ENCODE measurements around the gene NDUFAF8. TPM values are rescaled to one million over a fixed set of nuclear protein-coding genes. Genes with fewer than 3 reads are reported as not detected.

The NDUFAF8 gene
- 10 to 100 TPM; 16.9 to 38.4 (median 22.3) TPM for total RNA-seq

DNA sequence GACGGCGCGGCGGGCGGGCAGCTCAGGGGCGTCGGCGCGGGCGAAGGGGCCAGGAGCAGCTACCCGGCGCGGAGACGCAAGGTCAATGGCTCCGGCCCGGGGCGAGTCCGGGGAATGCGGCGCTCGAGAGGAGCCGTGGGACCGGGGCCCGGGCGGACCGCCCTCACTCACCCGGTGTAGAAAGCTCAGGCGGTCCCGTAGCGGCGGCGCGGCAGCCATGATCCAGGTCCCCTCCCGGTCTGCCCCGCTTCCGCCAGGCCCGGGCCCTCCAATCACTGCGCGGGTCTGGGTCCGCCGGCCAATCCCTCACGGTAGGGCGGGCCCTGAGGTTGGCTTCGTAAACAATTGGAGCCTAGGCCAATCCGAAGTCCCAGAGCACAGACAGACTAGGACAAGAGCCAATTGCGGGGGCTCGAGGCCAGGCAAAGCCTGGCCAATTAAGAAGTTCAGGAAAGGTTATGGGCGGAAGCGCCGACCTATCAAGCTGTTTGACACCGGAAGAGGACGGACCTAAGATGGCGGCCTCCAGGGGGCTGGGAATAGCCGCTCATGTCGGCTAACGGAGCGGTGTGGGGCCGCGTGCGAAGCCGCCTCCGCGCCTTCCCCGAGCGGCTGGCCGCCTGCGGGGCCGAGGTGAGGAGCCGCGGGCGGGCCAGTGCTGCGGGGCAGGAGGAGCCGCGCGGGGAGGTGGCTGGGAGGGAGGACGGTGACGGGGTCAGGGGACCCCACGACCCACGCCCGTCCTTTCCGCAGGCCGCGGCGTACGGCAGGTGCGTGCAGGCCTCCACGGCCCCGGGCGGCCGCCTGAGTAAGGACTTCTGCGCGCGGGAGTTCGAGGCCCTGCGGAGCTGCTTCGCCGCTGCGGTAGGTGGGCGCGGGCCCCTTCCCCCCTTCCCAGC is at the start of gene NDUFAF8, which contains the start of gene TEPSIN:
TSS of gene NDUFAF8 (plus strand) at position 504 of the 899 bp plus-strand sequence. CDS start at position 550, 46 bp downstream.
TSS of gene TEPSIN (minus strand) at position 241 of the 899 bp plus-strand sequence. CDS start at position 219, 22 bp downstream.
- peaks cover 0 to 46% of the 10 kb centered on the region in 2 donors for H3K36me3 ChIP-seq
- peak within 1 kb of the TSS; percentile 44 to 91 (median 85) for H3K27ac ChIP-seq
- peak within 1 kb of the TSS; percentile 74 to 92 for H3K4me3 ChIP-seq
- WGBS, 2 donors (ENCODE audit: low coverage in 1 of 2): 0% methylated on average over 1 to 17 of the region's 100 CpGs
- peaks cover 0 to 65% (median 27%) of the 10 kb centered on the region in 3 donors for H3K4me1 ChIP-seq
- H3K27me3 ChIP-seq: no peaks in the 10 kb centered on the region
- no peaks in the 10 kb centered on the region for H3K9me3 ChIP-seq
- TF ChIP-seq EP300 (IDR thresholded peaks at IDR 0.05) (no peak), POLR2AphosphoS5 (IDR thresholded peaks at IDR 0.05) (peak; percentile 79), POLR2A (IDR thresholded peaks at IDR 0.05) (peak; percentile 73)
- TF ChIP-seq, protein P1, sequence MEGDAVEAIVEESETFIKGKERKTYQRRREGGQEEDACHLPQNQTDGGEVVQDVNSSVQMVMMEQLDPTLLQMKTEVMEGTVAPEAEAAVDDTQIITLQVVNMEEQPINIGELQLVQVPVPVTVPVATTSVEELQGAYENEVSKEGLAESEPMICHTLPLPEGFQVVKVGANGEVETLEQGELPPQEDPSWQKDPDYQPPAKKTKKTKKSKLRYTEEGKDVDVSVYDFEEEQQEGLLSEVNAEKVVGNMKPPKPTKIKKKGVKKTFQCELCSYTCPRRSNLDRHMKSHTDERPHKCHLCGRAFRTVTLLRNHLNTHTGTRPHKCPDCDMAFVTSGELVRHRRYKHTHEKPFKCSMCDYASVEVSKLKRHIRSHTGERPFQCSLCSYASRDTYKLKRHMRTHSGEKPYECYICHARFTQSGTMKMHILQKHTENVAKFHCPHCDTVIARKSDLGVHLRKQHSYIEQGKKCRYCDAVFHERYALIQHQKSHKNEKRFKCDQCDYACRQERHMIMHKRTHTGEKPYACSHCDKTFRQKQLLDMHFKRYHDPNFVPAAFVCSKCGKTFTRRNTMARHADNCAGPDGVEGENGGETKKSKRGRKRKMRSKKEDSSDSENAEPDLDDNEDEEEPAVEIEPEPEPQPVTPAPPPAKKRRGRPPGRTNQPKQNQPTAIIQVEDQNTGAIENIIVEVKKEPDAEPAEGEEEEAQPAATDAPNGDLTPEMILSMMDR (IDR thresholded peaks at IDR 0.05): peak in 1 of 4 experiments; percentile 28
- peak; percentile 98 for ATAC-seq

- 40 to 84% methylated on average over 1 to 10 of the region's 27 CpGs for WGBS, 2 donors (ENCODE audit: low coverage in 1 of 2)
- H3K4me3 ChIP-seq: no peak overlapping the region
- H3K27ac ChIP-seq: no peak overlapping the region
- no peak for ATAC-seq
- no peak for TF ChIP-seq EP300 (IDR thresholded peaks at IDR 0.05)
- TF ChIP-seq, protein P1 (IDR thresholded peaks at IDR 0.05): peak in 1 of 4 experiments; percentile 32
- H3K9me3 ChIP-seq: no peaks in the 10 kb centered on the region
- H3K4me1 ChIP-seq: no peaks in the 10 kb centered on the region
- peaks cover 0 to 49% of the 10 kb centered on the region in 2 donors for H3K36me3 ChIP-seq
- no peaks in the 10 kb centered on the region for H3K27me3 ChIP-seq
These were observed 49.2 kb upstream of the NDUFAF8 start for GRCh38 chr17:81189670-81190530.

- H3K4me3 ChIP-seq: no peak overlapping the region
- H3K4me1 ChIP-seq: no peaks in the 10 kb centered on the region
- 98 to 100% methylated on average over 4 to 8 of the region's 28 CpGs for WGBS, 2 donors (ENCODE audit: low coverage in 1 of 2)
- no peak for ATAC-seq
- H3K36me3 ChIP-seq: peaks cover 0 to 56% of the 10 kb centered on the region in 2 donors
- H3K27ac ChIP-seq: no peak overlapping the region
- H3K27me3 ChIP-seq: no peaks in the 10 kb centered on the region
- no peaks in the 10 kb centered on the region for H3K9me3 ChIP-seq
- TF ChIP-seq EP300 (IDR thresholded peaks at IDR 0.05) (no peak), POLR2AphosphoS5 (IDR thresholded peaks at IDR 0.05) (no peak), POLR2A (IDR thresholded peaks at IDR 0.05) (no peak)
These were observed 48.5 kb upstream of the NDUFAF8 start for GRCh38 chr17:81190591-81190990.

DNA sequence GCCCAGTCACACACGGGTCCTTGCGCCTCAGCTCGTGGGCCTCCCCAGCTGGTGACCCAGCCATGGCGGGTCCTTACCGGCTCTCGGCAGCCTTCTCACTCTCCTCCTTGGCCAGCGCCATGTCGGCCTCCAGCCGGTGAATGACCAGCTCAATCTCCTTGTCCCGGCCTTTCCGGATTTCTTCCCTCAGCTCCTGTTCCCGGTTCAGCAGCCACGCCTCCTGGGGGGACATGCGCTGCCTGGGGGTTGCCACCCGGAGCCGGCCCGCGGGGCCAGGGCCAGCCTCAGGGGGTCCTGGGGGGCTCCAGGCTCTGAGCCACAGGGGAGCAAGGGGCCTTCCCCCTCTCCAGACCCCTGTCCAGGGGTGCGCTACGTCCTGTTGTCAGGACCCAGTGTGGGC is 48.0 kb upstream of the NDUFAF8 start:
- Histone ChIP-seq H3K36me3 (peaks cover 0 to 61% of the 10 kb centered on the region in 2 donors), H3K27ac (no peak overlapping the region), H3K4me1 (no peaks in the 10 kb centered on the region), H3K4me3 (no peak overlapping the region), H3K27me3 (no peaks in the 10 kb centered on the region), H3K9me3 (no peaks in the 10 kb centered on the region)
- TF ChIP-seq POLR2A (IDR thresholded peaks at IDR 0.05): no peak
- no peak for ATAC-seq
- WGBS, 2 donors (ENCODE audit: low coverage in 1 of 2): 81% methylated on average over 5 of the region's 20 CpGs; no CpG with 5 or more reads in 1 of the 2 donors

DNA sequence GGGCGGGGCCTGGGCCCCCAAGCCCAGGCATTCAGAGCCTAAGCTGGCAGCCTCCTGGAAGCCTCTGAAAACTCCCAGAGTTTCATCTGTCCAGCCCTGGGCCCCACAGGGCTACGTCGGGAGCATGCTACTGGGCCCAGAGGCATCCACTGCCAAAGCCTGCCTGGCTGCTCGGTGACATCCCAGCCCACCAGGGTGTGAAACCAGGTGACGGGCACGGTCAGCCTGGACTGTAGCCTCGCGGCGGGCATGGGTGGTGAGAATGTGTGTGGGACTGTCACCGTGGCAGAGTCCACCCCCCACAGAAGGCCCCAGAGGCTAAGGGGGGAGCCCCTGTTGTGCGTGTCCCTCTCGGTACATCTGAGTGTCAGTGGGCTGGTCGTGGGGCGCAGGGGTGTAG is 47.5 kb upstream of the NDUFAF8 start:
- TF ChIP-seq POLR2A (IDR thresholded peaks at IDR 0.05): no peak
- no peak for TF ChIP-seq POLR2AphosphoS5 (IDR thresholded peaks at IDR 0.05)
- TF ChIP-seq EP300 (IDR thresholded peaks at IDR 0.05): no peak
- TF ChIP-seq, protein P1 (IDR thresholded peaks at IDR 0.05): no peak
- Histone ChIP-seq H3K4me3 (no peak overlapping the region), H3K36me3 (peaks cover 0 to 66% of the 10 kb centered on the region in 2 donors), H3K27me3 (no peaks in the 10 kb centered on the region), H3K9me3 (no peaks in the 10 kb centered on the region), H3K27ac (no peak overlapping the region), H3K4me1 (no peaks in the 10 kb centered on the region)
- no CpG with 5 or more reads among the region's 14 CpGs for WGBS, 2 donors (ENCODE audit: low coverage in 1 of 2)
- ATAC-seq: no peak

Measured in gastroesophageal sphincter (tissue), 4 donors.